DOHH2 (cell line): ENCODE measurements around the gene C11orf65.

Source experiments
- CTCF ChIP-seq: fragments of 200-600 bp; sonication (generic); IDR thresholded peaks from one replicate; pipeline ENCODE4 v1.5.1; 2014; ENCODE audit warnings: antibody characterized with exemption, mild to moderate bottlenecking, low read depth, low read length; ENCODE audit not compliant: poor library complexity, severe bottlenecking
- EZH2phosphoT487 ChIP-seq: fragments of 200-600 bp; sonication (generic); IDR thresholded peaks from 2 replicates; pipeline ENCODE4 v1.6.1; 2017; ENCODE audit warnings: borderline replicate concordance, mild to moderate bottlenecking, antibody characterized with exemption, low read length, moderate library complexity, mixed read lengths

- TF ChIP-seq CTCF (no peak), EZH2phosphoT487 (no peak)
These were observed 97.0 kb downstream of the C11orf65 start for GRCh38 chr11:108370315-108370714.
